Mammary microvascular endothelial cell (primary cell): Measurements from ENCODE around the gene PDSS1. TPM values are rescaled to one million over a fixed set of nuclear protein-coding genes. Genes with fewer than 3 reads are reported as not detected.

Source experiments
- total RNA-seq: library from RNA; depleted of rRNA; stranded (reverse); fragments of >200 nt; gene quantifications from 2 replicates; pipeline ENCODE4 v1.2.3, GENCODE V29; 2015

PDSS1 gene, protein sequence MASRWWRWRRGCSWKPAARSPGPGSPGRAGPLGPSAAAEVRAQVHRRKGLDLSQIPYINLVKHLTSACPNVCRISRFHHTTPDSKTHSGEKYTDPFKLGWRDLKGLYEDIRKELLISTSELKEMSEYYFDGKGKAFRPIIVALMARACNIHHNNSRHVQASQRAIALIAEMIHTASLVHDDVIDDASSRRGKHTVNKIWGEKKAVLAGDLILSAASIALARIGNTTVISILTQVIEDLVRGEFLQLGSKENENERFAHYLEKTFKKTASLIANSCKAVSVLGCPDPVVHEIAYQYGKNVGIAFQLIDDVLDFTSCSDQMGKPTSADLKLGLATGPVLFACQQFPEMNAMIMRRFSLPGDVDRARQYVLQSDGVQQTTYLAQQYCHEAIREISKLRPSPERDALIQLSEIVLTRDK
- total RNA-seq = 13.4 and 13.9 TPM in 2 replicates

DNA sequence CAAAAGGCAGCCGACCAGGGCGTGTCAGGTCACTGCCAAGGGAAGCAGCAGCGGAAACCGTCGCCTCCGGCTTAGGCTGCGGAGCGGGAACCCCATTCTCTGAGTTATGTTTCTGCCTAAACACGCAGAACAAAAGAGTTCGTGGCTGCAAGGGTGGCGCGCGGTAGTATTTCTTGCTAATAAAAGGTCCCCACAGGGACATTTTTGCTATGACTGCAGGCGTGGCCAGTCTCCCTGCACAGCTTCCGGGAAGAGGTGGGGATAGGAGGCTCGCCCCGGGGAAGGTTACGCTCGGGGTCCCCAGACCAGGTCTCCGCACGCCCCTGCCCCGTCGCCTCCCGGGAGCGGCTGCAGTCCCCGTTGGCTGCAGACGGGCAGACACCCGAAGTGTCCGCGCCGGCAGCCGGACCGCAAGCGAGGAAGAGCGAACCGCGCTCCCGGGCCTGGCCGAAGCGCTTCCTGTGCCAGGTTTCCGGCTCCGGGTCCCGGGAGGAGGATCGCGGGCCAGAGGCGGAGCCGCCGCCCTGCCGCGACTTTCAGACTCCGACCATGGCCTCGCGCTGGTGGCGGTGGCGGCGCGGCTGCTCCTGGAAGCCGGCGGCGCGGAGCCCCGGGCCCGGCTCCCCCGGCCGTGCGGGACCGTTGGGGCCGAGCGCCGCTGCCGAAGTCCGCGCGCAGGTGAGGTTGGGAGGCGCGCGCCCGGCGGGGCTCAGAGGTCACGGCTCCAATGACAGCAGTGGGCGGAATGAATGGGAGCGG lies at the start of gene PDSS1:
PDSS1 (plus strand) TSS at position 539 of the 759 bp plus-strand sequence; CDS start at position 550, 11 bp downstream.

Other genes with a start within 250 kb of the PDSS1 start
- gene ABI1, start 163.3 kb downstream of the PDSS1 start, total RNA-seq = 42.1 and 44.2 TPM in 2 replicates